Retinal pigment epithelial cell (primary cell): ENCODE data around the gene STXBP6.

Source experiments
- DNase-seq: peaks from one replicate; pipeline ENCODE4 v3.0.0-alpha.2; 2010; ENCODE audit warnings: low read depth
- H3K4me3 ChIP-seq: 2 replicates; pipeline ENCODE4 v1.5.1; 2011; ENCODE audit warnings: mild to moderate bottlenecking, low read length, control low read depth, moderate library complexity
- TF ChIP-seq, protein P1 (sequence below): conservative IDR thresholded peaks from 2 replicates; pipeline ENCODE4 v1.5.1; 2011; ENCODE audit warnings: low read depth, low read length, control low read depth, inconsistent platforms

STXBP6 gene

DNA sequence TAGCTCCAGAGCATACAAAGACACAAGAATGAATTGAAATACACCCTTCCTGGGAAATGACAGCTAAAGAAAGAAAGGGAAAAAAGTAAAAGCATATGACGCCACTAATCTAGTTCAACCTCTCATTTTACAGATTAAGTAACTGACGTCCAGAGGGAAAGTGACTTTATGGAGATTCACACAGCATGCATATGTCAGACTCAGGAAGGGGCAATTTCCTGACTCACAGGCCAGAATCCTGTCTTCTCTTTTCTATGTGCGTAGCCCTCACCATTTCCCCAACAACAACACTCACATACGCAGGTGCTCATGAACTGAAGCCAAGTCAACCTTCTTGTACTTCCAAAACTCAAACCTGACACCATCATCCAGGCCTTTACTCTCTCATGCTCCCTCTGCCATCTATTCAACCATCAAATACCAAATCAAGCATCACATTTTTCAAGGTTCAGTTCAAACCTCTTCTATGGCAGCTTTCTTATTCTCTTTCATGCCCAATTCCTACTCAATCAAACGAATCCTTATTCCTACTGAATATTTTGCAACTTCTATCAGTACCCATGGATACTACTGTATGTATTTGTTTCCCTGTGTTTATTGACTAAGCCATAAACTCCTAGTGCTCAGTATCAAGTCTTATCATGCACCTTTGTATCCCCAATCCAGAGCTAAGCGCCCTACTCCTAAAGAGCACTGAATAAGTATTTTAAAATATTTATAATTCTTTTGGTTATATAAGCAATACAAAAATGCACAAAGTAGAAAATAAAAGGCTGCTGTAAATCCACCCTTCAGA lies 52.8 kb downstream of the STXBP6 start:
- DNase-seq = no peak
- H3K4me3 ChIP-seq = no peak overlapping the region
- TF ChIP-seq, protein P1, sequence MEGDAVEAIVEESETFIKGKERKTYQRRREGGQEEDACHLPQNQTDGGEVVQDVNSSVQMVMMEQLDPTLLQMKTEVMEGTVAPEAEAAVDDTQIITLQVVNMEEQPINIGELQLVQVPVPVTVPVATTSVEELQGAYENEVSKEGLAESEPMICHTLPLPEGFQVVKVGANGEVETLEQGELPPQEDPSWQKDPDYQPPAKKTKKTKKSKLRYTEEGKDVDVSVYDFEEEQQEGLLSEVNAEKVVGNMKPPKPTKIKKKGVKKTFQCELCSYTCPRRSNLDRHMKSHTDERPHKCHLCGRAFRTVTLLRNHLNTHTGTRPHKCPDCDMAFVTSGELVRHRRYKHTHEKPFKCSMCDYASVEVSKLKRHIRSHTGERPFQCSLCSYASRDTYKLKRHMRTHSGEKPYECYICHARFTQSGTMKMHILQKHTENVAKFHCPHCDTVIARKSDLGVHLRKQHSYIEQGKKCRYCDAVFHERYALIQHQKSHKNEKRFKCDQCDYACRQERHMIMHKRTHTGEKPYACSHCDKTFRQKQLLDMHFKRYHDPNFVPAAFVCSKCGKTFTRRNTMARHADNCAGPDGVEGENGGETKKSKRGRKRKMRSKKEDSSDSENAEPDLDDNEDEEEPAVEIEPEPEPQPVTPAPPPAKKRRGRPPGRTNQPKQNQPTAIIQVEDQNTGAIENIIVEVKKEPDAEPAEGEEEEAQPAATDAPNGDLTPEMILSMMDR = no peak

DNA sequence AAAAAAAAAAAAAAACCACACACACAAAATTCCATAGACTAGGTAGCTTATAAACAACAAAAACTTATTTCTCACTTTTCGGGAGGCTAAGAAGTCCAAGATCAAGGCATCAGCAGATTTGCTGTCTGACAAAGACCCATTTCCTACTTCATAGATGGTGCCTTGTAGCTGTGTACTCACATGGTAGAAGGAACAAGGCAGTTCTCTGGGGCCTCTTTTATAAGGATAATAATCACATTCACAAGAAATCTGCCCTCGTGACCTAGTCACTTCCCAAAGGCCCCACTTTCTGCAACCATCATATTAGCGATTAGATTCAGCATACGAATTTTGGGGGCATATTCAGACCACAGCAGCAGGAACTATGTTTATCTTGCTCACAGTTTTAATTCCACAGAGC lies 54.9 kb downstream of the STXBP6 start:
- no peak overlapping the region for H3K4me3 ChIP-seq
- TF ChIP-seq, protein P1 = no peak
- DNase-seq = no peak

DNA sequence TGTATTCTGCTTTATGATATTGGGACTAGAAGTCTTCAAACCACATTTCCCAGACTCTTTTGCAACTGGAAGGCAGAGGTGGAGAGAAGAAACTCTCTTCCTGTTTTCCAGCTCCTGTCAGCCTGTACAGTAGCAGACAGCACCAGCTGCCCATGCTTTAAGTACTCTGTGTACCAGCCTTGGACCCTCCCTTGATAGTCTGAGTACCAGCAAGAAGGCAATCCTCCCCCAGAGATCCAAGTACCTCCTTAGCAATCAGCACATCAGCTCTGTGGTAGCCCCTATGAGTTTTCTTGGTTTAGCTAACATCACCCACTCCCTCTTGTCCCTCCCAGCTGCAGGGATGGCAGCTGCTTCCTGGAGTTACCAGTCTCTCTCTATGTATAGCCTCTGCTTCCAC lies 56.3 kb downstream of the STXBP6 start:
- no peak for DNase-seq
- no peak overlapping the region for H3K4me3 ChIP-seq
- TF ChIP-seq, protein P1 = no peak

DNA sequence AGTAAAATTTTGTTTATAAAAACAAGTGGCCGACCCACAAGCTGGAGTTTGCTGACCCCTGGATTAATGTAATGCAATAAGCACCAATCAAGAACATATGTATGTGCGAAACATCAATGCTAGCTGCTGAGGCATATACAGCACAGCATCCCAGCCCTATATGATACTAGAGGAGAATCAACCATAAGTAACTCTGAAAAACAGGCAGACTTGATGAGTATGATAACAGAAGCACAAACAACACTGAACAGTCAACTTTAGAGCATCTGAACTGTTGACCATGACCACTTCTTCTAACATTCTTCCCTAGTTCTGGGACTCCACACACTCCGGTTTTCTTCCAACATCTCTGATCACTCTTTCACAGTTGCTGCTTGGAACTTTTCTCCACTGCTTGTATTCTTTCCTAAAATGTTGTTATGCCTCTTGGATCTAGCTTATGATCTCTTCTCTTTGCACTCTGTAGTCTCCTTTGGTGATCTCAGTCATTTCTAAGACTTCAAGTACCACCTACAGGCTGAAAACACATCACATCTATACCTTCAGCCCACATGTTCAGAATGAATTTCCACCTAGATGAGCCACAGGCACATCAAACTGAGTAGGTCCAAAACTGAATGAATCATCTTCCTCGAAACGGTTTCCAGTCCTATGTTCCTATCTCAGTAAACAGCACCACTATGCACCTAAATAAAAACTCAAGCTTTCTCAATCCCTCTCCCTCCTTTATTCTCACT lies 57.2 kb downstream of the STXBP6 start:
- DNase-seq = no peak
- TF ChIP-seq, protein P1 = no peak
- H3K4me3 ChIP-seq = no peak overlapping the region

DNA sequence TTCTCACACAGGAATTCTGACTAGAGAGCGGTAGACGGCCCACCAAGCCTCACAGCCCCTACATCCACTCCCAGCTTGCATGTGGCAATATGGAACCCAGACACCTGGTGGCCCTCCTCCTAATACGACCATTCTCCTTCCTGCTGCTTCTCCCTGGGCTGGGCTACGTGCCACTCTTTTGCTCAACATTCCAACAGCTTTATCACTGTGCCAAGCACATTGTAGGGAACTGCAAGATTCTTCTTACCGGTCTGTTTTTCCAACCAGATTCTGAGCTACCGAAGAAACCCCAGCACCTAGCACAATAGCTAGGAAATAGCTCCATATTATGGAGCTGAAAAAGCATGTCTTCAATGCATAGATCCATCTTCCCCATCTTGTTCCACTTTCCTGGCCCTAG lies 58.1 kb downstream of the STXBP6 start:
- DNase-seq = no peak
- TF ChIP-seq, protein P1 = no peak
- no peak overlapping the region for H3K4me3 ChIP-seq

DNA sequence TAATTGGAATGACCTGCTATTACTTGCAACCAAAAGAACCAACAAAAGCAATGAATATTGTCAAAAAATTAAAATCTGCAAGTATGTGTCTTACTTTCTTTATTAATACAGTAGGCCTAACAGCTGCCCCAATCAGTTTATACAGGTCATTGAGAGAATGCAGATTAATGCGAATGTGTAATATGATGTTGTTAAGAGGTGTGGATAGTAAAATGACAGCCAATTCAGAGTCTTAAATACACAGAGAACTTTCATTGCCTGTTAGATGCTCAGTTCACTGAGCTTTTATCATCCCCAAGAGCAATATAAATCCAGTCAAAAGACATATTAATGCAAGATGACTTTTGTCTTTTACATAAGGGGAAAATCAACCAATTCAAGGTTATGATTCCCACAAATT lies 58.7 kb downstream of the STXBP6 start:
- no peak for DNase-seq
- H3K4me3 ChIP-seq = no peak overlapping the region
- TF ChIP-seq, protein P1 = no peak

DNA sequence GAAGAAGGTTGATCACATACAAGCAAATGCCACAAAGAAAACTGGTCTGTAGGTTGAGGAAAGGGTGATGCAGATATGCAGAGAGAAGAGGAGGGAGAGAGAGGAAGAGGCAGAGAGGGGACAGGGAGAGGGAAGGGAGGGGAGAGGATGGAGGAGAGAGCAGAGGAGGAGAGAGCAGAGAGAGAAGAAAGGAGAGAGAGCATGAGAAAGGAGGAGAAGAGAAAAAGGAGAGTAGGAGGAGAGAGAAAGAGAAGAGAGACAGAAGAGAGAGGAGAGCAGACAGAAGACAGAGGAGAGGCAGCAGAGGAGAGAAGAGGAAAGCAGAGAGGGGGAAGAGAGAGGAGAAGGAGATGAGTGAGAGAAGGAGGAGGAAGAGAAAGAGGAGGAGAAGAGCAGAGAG lies 59.2 kb downstream of the STXBP6 start:
- H3K4me3 ChIP-seq = no peak overlapping the region
- no peak for DNase-seq
- TF ChIP-seq, protein P1 = no peak
